ENCODE measurements around the gene FOSL1.

The FOSL1 gene

GRCh38 chr11:65861533-65862183 is 38.5 kb downstream of the FOSL1 start:
- no peak for FAIRE-seq

- FAIRE-seq: no peak
Observed at GRCh38 chr11:65861165-65861505, 39.1 kb downstream of the FOSL1 start.

- no peak for FAIRE-seq
Observed at GRCh38 chr11:65860278-65861164, 39.7 kb downstream of the FOSL1 start, which contains the start of gene MUS81. Gene MUS81 (plus strand): TSS chr11:65860433. CDS start chr11:65860754, 321 bp downstream.

GRCh38 chr11:65859812-65860277 is 40.3 kb downstream of the FOSL1 start:
- FAIRE-seq: no peak

DNA sequence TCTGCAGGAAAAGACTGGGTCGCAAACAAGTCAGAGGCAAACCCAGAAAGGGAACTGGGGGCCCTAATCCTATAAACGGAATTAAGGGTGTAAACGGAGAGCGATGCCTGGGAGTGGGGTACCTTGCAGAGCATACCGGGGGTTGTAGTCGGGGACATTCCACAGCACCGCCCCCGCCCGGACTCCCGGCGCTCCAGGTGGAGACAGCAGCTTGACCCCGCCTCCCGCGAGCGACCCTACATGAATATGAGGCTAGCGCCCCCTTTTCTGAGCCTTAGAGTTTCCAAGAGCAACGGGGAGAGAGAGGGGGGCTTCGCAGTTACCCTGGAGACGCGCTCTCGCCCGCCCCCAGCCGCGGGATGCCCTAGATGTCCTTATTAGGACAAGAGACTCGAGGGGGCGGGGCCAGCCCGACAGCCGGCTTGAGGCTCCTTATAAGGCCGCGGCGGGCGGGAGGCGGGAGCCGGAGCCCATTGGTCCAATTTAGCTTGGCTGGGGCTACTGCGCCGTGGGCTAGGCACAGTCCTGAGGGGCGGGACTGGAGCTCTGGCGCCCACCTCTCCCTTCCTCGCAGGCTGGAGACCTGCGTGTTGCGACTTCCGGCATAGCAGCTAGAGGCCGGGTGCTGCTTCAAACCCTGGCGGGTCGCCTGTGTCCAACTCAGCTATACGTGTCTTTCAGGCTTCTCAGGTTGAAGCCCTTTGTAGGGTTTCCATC is 40.9 kb downstream of the FOSL1 start:
- FAIRE-seq: peak; percentile 87

- FAIRE-seq: no peak
Observed at GRCh38 chr11:65858681-65859087, 41.5 kb downstream of the FOSL1 start.

DNA sequence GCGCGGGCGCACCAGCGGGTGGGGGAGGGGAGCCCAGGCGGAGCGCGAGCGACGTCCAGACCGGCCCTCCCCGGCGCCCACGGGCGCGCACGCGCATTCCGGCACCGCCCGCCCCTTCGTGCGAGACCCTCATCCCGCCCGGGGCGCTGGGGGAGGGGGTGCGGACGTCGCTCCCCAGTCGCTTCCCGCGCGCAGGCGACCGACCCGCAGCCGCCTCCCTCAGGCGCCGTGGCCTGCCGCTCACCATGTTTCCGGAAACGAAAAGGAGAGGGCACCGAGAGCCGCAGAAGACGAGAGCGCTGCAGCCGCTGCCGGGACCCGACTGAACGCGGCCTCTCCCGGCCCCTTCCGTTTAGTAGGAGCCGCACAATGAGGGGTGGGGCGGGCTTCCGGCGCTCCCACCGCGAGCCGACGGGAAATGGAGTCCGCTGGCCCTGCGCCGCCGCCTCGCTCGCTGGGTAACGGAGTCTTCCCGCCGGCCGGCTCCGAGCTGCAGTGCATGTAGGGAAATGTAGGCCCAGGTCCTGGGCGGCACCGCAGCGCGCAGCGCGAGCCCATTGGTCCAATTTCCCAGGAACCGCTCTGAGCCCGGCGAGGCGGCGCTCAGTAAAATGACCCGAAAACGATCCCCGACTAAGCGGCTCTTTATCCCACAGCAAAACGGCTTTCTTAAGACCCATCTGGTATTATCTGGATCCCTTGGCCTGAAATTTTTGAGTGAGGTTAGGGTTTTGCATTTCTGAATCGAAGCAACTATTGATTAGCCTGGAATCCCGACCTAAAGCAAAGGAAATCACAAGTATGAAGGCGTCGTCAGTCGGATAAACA is 42.1 kb downstream of the FOSL1 start, which contains the start of gene CFL1:
Gene CFL1 (minus strand): TSS at position 328 of the 828 bp plus-strand sequence. CDS start 81 bp downstream, at position 247.
- FAIRE-seq: peak; percentile 81

GRCh38 chr11:65857500-65857852 is 42.7 kb downstream of the FOSL1 start:
- no peak for FAIRE-seq

GRCh38 chr11:65856689-65857499 is 43.3 kb downstream of the FOSL1 start:
- no peak for FAIRE-seq

- no peak for FAIRE-seq
Observed at GRCh38 chr11:65855927-65856363, 44.2 kb downstream of the FOSL1 start.

DNA sequence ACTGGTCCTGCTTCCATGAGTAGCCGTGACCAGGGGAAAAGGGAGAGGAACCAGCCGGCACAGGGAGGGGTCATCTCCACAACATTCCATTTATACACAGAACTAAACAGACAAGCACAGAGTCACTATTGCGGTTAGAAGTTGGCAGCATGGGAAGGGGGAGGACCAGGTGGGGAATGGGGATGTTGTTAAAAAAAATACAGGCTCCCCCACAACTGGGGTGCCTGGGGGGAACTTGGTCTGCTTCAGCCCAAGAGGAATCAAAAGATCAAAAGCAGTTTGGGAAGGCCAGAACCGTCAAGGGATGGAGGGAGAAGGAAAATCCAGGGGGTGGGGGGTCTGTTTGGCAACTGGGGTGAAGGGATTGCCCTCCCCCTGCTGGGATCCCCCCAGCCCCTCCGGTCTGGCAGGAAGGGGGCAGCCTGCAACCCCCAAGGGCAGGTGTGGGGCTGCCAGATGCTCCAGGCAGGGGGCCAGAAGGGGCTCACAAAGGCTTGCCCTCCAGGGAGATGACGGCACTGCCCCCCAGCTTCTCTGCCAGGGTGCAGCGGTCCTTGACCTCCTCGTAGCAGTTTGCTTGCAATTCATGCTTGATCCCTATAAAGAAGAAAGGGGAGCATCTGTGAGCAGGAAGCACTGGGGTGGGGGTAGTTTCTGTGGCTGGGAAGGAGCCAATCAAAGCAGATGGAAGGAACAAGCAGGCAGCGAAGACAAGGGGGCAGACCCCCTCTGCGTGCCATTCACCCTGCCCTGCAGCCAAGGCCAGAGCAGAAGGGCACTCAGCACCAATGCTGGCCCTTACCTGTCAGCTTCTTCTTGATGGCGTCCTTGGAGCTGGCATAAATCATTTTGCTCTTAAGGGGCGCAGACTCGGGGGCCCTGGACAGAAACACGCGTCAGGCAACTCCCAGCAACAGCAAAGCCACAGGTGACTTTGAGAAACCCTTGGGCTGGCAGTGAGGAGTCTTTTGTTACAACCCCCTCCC is 45.0 kb downstream of the FOSL1 start:
- no peak for FAIRE-seq

DNA sequence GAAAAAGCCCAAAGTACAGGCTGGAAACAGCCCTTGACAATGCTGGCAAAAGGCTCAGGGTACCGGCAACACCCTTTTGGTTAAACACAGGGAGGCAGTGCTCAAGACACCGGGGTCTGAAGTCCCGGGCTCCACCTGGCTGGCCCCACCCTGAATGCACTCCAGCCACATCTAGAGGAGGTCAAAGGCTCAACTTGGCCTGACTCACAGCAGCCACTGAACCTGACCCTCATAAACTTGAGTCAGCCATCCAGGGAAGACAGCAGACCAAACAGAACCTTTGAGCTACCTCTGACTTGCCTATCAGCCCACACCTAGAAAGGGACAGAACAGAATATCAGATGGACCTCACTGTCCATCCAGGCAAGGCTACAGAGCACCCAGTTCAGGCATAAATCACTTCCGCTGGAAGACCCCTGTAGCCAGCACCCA is 46.0 kb downstream of the FOSL1 start:
- FAIRE-seq: no peak

GRCh38 chr11:65853246-65853979 is 46.8 kb downstream of the FOSL1 start:
- FAIRE-seq: no peak

DNA sequence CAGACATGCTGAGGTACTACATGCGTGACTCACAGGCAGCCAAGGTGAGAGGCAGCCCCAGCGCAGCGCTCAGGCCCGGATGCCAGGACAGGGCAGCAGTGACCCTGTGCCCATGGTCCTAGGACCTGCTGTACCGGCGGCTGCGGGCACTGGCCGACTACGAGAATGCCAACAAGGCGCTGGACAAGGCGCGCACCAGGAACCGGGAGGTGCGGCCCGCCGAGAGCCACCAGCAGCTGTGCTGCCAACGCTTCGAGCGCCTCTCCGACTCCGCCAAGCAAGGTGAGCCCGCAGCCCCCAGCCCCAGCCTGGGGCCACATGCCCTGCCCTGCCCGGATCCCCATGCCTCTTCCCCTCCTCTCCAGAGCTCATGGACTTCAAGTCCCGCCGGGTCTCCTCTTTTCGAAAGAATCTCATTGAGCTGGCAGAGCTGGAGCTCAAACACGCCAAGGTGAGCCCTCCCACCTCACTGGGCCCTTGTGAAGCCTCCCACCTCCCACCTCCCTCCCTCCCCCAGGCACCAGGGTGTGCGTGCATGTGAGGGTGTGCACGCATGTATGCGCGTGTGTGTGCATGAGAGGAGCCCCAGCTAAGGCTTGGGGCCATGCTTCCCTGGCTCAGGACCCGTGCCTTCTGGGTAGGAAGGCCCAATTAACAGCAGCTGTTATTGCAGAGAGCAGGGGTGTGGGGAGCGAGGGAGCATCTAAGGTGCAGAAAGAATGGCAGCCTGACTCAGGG is 47.5 kb downstream of the FOSL1 start:
- FAIRE-seq: no peak

GRCh38 chr11:65851811-65852507 is 48.2 kb downstream of the FOSL1 start:
- FAIRE-seq: no peak

DNA sequence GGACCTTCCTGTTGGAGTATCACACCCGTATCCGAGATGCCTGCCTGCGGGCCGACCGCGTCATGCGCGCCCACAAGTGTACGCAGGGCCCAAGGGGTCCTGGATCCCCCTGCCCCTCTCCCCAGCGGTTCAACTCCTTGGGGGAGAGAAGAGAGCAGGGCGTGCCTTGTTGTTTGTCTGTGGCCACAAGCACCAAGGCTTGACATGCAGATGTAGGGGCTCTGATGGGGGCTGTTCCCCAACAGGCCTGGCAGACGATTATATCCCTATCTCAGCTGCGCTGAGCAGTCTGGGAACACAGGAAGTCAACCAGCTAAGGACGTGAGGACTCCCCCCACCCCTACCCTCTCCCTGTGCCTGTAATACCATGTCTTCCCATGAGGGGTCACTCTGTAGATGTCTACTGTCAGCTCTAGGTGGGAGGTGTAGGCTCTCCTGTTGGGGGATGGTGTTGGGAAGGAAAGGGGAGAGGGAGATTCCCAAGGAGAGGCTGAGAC is 49.1 kb downstream of the FOSL1 start:
- no peak for FAIRE-seq

DNA sequence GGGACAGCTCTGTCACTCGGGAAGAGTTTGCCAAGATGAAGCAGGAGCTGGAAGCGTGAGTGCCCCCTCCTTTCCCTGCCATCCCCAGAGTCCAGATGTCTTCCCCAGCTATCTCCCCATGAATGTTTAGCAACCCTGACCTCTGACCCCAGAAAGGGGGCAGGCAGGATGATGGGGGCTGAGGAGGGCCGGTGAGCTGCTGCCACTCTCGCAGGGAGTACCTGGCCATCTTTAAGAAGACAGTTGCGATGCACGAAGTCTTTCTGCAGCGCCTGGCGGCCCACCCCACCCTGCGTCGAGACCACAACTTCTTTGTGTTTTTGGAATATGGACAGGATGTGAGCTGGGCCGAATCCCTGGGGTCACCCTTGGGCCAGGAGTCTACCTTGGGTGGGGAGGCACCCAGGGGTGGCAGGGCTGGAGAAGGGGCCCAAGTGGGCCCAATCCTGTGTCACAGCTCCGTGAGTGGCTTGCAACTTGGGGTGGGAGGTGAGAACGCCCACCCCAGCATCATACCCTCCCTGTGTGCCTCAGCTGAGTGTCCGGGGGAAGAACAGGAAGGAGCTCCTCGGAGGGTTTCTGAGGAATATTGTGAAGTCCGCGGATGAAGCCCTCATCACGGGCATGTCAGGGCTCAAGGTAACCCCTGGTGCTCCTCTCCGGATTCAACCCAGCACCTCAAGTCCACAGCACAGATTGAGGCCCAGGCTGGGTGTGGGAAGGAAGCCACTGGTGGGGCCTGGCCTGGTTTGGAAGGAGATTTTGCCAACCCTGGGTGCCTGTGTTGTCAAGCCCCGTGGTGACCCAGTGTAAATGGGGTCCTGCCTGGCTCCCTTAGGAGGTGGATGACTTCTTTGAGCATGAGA is 49.7 kb downstream of the FOSL1 start:
- no peak for FAIRE-seq
